Right kidney (tissue), 1 donor: ENCODE measurements around the gene SLC10A1.
"Not testable (repeated sequence)": the region's sequence is repeated elsewhere in the genome, so short reads cannot be mapped to it uniquely, and the experiment has no call there.

Experiments used
- DNase-seq: peaks from one replicate; pipeline ENCODE4 v3.0.0-alpha.2; 2016

The SLC10A1 gene

DNA sequence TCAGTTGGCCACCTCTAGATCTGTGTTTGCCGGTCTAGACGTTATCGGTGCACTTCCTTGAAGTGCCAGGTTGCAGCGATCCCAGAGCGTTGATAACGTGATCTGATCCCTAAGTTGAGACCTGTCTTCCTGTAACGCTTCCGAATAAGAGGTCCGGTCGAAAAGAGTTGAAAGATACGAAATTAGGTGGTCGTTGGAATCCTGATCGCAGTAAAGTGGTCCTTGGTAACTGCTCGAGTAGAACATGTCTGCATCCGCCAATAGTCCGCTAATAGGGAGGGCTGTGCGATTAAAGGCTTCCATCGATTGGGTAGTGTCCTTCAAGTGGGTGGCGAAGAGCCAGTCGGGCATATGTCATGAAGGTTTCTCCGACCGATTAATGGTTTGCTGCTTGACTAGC lies 27.4 kb downstream of the SLC10A1 start:
- DNase-seq: no peak

DNA sequence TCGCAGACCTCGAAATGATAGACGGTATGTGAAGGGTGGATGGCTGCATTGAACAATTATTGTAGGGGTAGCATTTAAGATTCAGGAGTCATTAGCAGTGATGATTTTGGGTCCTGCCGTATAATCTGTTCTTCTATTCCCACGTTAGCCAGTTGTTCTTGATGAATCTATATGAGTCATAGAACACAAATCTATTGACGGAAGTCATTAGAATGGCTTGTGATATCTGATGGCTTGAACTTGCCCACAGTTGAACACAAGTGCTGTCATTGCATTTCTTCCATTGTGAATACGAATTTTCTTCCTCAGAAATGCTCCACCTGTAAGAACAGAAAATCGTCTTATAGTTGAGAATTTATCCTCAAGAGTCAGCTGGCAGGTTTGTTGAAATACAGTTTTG lies 28.2 kb downstream of the SLC10A1 start:
- DNase-seq: no peak

DNA sequence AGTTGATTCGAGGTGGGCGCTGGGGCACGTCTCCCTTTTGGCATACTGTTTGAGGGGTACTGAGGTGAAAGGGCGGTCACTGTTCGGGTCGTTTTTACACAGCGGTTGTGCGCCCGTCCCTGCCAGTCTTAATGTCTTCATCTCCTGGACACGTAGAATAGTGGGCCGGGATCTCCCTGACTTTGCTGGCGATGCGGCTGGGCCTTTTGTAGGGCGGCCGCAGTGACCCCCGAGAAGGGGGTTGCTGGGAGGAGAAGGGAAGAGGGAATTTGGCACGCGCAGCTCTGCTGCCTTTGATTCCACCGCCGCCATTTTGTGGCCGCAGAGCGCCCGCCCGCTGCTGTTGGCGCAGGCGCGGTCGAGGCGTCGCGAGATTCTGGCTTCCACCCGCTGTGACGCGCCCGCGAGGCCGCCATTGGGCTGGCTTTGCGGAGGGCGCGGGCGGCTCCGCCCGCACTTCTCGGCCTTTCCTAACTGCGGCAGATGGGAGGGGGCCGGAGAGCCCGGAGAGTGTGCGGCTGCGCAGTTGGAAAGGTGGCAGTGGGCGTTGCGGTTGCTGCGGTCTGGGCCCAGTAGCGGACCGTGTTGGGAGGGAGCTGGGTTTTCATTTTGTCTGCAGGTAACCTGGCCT lies 29.6 kb downstream of the SLC10A1 start:
- peak; percentile 93 for DNase-seq

DNA sequence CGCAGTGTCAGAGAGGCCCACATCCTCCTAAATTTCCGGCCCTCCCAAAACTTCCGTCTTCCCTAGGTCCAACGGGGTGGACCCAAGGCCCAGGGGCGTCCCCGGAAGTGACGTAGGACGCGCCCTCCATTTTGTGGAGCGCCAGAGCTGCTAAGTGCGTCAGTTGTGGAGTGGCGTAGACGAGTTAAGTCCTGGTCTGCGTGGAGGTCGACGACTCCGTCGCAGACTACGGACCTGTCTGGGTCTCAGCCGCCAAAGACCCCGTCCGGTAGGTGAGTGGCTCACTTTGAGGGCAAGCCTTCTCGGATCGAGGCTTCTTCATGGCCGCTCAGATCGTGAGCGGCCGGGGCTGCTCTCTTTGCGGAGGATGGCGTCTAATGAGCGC lies 30.1 kb downstream of the SLC10A1 start, which contains the start of gene SRSF5:
SRSF5 (plus strand) TSS at position 159 of the 385 bp plus-strand sequence. CDS start 1,015 bp downstream, outside the sequence.
- DNase-seq: peak; percentile 95

DNA sequence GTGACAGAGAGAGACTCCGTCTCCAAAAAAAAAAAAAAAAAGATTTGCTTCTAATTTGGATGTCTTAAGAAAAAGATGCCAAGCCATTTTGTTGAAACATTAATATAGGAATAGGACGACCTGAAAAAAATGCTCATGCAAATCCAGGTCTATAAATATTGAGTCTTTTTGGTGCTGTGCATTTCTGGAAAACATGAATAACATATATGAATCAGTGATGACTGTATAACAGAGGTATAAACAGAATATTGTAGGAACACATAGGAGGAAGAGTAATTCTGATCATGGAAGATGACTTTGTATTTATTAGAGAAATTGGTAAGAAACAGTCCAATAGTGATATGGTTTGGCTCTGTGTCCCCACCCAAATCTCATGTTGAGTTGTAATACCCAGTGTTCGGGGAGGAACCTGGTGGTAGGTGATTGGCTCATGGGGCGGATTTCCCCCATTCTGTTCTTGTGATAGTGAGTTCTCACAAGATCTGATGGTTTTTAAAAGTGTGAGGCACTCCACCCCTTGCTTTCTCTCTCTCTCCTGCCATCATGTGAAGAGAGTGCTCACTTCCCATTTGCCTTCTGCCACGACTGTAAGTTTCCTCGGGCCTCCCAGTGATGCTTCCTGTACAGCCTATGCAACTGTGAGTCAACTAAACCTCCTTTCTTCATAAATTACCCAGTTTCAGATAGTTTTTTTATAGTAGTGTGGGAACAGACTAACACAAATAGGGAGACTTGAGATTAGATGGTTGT lies 33.1 kb downstream of the SLC10A1 start:
- DNase-seq: no peak

DNA sequence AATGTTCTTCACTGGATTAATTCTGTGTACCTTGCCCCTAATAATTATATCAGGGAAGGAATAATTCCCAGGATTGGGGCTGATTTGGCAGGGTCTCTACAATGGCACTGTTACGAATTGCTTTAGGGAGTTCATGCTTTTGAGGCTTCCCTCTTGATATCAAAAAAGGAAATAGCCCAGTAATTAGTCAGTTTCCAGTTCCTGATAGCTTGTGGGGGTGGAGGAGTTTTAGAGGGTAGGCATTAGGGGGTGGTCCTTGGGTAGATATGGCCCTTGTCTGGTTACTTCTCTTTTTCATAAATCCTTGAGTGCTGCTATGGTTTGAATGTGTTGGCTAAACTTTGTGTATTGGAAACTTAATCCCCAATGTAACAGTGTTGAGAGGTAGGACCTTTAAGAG lies 36.2 kb downstream of the SLC10A1 start:
- DNase-seq: no peak

DNA sequence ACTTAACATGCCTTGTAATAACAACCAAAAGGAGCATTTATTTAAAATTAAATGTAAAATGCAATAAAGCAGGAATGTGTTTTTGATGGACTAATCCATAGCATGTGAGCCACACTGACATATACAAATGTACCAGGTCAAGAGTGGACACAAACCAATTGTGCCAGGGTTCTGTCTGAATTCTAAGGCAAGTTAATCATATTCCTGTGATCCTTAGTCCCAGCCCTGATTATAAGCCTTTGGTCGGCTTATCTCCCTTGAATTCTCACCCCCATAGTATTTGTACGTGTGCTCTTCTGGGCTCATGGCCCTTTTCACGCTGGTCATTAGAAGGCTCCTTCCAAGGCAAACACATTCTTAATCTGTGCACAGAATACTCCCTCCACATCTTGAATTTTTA lies 40.7 kb downstream of the SLC10A1 start:
- no peak for DNase-seq

DNA sequence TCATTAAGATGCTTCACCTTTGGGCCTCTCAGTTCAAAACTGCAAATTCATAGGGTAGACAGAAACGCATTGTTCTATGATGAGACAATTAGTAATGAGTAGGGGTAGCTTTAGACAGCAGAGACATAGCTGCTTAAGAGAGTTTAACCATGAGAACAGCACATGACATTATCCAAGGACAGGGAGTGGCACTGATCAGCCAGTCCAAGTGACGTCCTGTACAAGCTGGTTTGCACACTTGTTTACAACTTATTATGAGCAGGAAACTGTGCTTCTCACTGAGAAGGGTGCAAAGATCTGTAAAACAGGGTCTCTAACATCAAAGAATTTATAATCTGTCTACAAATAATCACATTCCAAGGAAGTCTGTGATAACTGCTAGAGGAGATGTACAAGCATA lies 41.3 kb downstream of the SLC10A1 start:
- DNase-seq: no peak

DNA sequence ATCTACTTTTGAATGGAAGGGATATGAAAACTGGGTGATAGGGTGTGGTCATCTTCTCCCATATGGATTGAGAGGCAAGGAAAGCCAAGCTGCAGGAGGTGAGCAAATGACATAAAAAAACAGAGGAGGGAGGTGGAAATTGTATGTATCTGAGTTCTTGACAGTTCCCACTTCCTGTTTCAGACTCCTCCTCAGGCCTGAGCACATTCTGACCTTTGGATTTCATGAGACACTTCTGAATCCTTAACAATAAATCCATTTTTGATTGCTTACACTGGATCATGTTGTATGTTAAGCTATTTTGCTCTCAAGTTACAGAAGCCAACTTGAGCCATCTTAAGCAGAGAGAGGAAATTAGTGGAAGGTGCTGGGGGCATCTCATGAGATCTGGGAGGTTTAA lies 41.7 kb downstream of the SLC10A1 start:
- no peak for DNase-seq

DNA sequence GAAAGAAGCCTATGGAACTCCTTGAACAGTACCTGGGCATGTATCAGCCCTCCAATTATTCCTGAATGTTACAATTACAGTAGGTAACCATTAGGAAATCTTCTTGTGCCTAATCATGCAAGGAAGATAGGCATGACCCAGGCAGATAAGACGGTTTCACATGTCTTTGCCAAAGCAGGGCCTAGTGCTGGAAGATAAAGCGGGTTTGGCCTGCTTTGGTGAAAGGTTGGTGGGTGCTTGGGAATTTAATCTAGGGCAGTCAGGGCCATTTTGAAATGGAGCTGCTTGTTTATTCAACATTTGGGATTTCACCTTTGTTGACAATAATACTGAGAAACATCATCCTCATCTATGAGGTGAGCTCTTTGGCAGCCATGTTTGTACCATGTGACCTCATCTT lies 42.6 kb downstream of the SLC10A1 start:
- no peak for DNase-seq

DNA sequence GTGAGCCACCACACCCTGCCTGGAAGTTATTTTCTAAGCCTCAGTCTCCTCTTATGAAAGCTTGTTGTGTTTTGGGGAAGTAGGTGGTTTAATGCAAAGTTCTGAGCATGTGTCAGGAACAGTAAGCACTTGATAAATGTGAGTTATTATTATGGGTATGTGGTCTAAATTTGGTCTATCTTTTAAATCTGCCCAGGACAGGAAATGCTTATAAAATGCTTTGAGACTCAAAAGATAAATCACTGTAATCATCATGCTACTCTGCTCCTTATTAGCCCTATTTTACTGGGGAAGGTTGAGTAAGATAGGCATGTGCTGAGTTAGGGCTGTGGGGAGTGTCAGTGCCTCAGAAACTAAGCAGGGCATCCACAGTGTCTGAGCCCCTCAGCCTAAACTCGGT lies 43.2 kb downstream of the SLC10A1 start:
- DNase-seq: no peak

DNA sequence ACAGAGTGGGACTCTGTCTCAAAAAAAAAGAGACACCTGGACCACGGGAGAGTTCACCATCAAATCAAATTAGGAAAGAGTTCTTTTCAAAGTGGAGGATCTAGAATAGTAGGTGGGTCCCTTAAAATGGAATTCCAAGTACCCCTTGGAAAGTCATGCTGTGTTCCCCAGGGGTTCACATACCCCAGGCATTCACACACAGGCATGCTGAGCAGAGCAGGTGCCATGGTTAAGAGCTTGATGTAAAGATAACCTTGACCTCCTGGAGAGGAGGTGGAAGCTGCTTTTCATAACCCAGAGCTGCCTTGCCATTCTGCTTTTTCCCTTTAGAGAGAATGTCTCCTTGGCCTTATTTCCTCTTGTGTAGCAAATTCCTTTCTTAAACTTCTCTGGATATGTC lies 44.3 kb downstream of the SLC10A1 start:
- DNase-seq: no peak

DNA sequence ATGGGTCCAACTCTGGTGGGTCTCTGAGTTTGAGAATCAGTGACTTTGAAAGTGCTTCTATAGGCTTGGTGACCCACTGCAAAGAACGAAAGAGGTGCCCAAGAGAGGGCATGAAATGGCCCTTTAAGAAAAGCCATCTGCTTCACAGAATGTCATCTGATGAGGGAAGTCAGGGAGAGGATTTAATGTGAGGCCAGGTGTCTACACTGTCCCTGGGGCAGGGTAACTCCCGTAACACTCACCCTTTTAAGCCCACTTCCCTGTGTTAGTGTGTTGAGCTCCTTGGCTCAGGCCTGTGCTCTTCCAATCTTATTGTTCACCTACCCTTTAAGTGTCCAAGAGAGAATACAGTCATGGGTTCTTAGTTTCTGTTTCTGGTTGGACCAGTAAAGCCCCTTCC lies 46.5 kb downstream of the SLC10A1 start:
- no peak for DNase-seq

DNA sequence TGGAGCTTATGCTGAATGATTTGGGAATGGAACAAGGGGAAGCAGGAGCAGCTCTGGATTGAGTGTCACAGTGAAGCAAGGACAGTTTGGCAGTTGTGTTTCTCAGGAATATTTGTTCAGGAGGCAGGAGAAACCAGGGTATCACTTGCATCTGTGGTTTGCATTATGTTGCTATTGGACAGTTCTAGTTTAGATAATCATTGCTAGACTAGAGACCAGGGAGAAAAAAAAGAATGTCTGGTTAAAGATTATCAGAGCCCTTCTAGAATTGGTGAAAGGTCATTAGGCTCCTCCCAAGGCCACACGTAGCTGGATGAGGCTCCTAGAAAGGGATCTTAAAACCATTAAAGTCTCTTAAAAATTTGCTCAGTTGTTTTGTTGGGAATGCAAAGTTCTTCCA lies 47.1 kb downstream of the SLC10A1 start:
- DNase-seq: peak; percentile 11

DNA sequence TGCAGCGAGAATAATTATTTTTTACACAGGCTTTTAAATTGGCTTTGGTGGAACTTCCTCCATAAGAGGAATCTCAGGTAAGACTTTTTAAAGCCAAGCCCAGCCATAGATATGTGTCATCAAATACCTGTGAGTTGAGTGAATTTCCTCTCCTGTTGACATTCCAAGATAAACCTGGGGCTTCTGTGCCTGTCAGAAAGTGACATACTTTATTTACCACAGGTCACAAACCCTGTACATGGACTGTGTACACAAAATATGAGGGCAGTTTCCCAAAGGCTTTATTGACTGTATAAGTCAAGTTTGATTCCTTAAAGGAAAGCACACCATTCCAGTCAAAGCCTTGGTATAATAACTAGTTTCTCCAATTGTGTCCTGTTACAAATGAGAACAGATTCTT lies 56.0 kb downstream of the SLC10A1 start:
- DNase-seq: no peak

DNA sequence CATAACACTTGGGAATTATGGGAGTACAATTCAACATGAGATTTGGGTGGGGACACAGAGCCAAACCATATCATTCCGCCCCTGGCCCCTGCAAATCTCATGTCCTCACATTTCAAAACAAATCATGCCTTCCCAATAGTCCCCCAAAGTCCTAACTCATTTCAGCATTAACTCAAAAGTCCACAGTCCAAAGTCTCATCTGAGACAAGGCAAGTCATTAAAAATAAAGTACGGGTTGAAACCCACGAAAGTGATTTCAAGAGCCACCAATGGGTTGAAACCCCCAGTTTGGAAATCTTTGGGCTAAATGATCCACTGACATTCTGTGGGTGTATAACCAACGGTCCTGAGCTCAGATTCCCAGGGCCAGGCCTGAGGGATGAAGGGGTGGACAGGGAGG lies 60.6 kb downstream of the SLC10A1 start:
- DNase-seq: not testable (repeated sequence)

DNA sequence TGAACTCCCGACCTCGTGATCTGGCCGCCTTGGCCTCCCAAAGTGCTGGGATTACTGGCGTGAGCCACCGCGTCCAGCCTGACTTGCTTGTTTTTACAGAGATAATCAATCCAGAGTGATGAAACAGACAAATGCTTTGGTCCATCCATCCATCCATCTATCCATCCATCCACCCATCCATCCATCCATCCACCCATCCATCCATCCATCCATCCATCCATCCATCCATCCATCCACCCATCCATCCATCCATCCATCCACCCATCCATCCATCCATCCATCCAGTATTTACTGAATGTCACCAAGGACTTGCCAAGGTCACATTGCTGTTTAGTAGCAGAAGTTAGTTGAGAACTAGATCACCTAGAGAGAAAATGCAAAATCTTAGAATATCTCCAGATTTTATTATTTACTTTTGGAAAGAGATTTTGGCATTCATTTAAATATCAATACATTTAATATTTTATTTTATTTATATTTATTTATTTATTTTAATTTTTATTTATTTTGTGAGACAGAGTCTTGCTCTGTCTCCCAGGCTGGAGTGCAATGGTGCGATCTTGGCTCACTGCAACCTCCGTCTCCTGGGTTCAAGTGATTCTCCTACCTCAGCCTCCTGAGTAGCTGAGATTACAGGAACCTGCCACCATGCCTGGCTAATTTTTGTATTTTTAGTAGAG lies 65.0 kb downstream of the SLC10A1 start:
- not testable (repeated sequence) for DNase-seq

DNA sequence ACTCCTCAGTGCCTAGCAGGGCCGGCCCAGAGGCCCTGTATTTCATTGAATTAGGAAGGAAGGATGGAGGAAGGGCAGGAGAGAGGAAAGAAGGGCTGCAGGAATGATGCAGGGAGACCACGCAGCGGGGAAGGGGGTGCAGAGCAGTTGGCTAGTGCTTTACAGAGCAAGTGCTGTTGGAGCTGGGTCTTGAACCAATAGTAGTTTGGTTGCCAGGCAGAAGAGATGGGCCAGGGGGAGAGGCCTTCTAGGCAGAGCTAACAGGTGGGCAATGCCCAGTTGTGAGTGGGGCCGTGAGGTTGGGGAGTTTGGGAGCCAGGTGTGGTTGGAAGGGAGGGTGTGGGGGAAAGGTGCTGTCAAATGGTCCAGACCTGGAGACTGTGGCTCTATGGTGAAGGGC lies 69.2 kb downstream of the SLC10A1 start:
- no peak for DNase-seq

DNA sequence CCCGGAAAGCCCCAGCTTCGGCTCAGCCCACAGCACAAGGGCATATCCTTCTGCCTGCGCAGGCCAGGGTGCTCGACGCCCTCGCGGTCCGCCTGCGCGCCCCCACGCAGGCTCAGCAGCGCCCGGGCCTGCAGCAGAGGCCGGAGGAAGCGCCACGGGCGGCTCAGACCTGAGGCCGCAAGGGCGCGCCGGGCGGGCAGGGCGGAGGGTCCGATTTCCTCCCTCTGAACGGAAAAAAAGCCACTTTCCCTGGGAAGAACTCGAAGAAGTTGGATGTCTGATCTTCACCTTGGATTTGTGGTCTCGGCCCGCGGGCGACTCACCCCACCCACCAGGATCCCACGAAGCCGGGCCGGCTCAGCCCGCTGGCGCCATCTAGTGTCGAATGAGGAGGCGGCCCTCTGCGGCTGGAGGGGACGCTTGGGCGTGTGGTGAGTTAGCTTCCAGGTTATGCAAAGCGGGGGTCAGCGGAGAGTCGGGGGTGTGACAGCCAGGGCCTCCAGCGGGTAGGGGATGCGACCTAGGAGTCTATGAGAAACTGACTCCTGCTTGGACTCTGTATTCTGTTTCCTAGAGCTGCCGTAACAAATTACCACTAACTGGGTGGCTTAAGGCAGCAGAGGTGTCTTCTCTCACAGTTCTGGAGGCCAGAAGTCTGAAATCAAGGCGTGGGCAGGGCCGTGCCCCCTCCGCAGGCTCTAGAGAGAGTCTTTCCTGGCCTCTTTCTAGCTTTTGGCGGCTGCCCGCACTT lies 70.1 kb downstream of the SLC10A1 start:
- DNase-seq: peak; percentile 92
